Stimulated activated naive CD4-positive, alpha-beta T cell (primary cell): ENCODE measurements around the gene DCHS1.
A peak's percentile ranks its signal among the peaks of the same experiment; 100 is the strongest.
"Not testable (repeated sequence)": the region's sequence is repeated elsewhere in the genome, so short reads cannot be mapped to it uniquely, and the experiment has no call there.

Experiments used
- DNase-seq, 6 experiments: peaks; one replicate each; lab custom pipeline; 2025; lab: John Stamatoyannopoulos, UW

Gene DCHS1

GRCh38 chr11:6655790-6656583 lies at the start of gene DCHS1:
TSS of gene DCHS1 (minus strand) at chr11:6655809. CDS start at chr11:6641613, 14,196 bp downstream.
- DNase-seq = peak in 5 of 6 experiments; percentile 20 to 39 (median 27)

- DNase-seq = peak in 2 of 6 experiments; percentile 13 to 31
These were observed 47.8 kb upstream of the DCHS1 start for GRCh38 chr11:6703247-6704063.

- not testable (repeated sequence) for DNase-seq
These were observed 46.3 kb upstream of the DCHS1 start for GRCh38 chr11:6701955-6702354.

- DNase-seq = no peak
These were observed 39.8 kb upstream of the DCHS1 start for GRCh38 chr11:6695377-6695776.

- no peak for DNase-seq
These were observed 38.6 kb upstream of the DCHS1 start for GRCh38 chr11:6694229-6694535.

GRCh38 chr11:6693342-6694228 lies 38.0 kb upstream of the DCHS1 start:
- DNase-seq = peak in 3 of 6 experiments; percentile 3 to 13 (median 7)

- no peak for DNase-seq
These were observed 36.5 kb upstream of the DCHS1 start for GRCh38 chr11:6692128-6692527.

- DNase-seq = not testable (repeated sequence)
These were observed 35.0 kb upstream of the DCHS1 start for GRCh38 chr11:6690431-6691132.

GRCh38 chr11:6687876-6688275 lies 32.3 kb upstream of the DCHS1 start:
- DNase-seq = no peak

- no peak for DNase-seq
These were observed 30.4 kb upstream of the DCHS1 start for GRCh38 chr11:6686006-6686405.

GRCh38 chr11:6684068-6684467 lies 28.5 kb upstream of the DCHS1 start:
- not testable (repeated sequence) for DNase-seq

- DNase-seq = peak; percentile 93 to 100 (median 99)
These were observed 27.6 kb upstream of the DCHS1 start, which contains the start of gene MRPL17 for GRCh38 chr11:6682936-6683861. TSS of gene MRPL17 (minus strand) at chr11:6683340. CDS start at chr11:6683296, 44 bp downstream.

GRCh38 chr11:6682591-6682935 lies 27.0 kb upstream of the DCHS1 start:
- no peak for DNase-seq

- no peak for DNase-seq
These were observed 26.3 kb upstream of the DCHS1 start for GRCh38 chr11:6681949-6682348.

GRCh38 chr11:6681505-6681904 lies 25.9 kb upstream of the DCHS1 start:
- no peak for DNase-seq

- DNase-seq = no peak
These were observed 21.4 kb upstream of the DCHS1 start for GRCh38 chr11:6677018-6677417.

- DNase-seq = no peak
These were observed 19.3 kb upstream of the DCHS1 start for GRCh38 chr11:6674862-6675261.

GRCh38 chr11:6674219-6674597 lies 18.6 kb upstream of the DCHS1 start:
- DNase-seq = no peak

- no peak for DNase-seq
These were observed 18.1 kb upstream of the DCHS1 start for GRCh38 chr11:6673523-6674218.

- DNase-seq = no peak
These were observed 16.4 kb upstream of the DCHS1 start for GRCh38 chr11:6671991-6672390.
